ENCODE measurements around the gene HOXB2. TPM values are rescaled to one million over a fixed set of nuclear protein-coding genes. Genes with fewer than 3 reads are reported as not detected.

HOXB2 gene
- total RNA-seq, 1 experiment from 2014 or later: not detected

GRCh38 chr17:48588528-48588927, 43.6 kb upstream of the HOXB2 start:
- Mint-ChIP-seq H3K9me3 (peaks cover 7 to 14% of the 10 kb centered on the region in 2 experiments; a peak in 3 of 5 replicates), H3K27ac (no peak overlapping the region), H3K4me3 (no peak overlapping the region), H3K36me3 (ENCODE audit: insufficient read depth in 1 of 3, low read depth in 3 of 3) (no peaks in the 10 kb centered on the region; a peak in 1 of 7 replicates), H3K27me3 (ENCODE audit: low read depth) (peaks cover 100% of the 10 kb centered on the region), H3K4me1 (peaks cover 13 to 27% of the 10 kb centered on the region in 2 experiments)
- no CpG with 5 or more reads among the region's 2 CpGs for WGBS (ENCODE audit: extremely low coverage, insufficient read length, low lambda C conversion rate)
- Histone ChIP-seq H3K4me2 (ENCODE audit: insufficient read depth, insufficient read length, low read length) (no peak overlapping the region), H4K91ac (ENCODE audit: insufficient read length, low read depth, low read length) (no peak overlapping the region), H3K23me2 (ENCODE audit: insufficient read length, low read depth, low read length, poor library complexity, severe bottlenecking) (peaks cover 3% of the 10 kb centered on the region), H2BK5ac (ENCODE audit: insufficient read length, low read length) (no peak overlapping the region), H2BK20ac (ENCODE audit: low read depth, low read length, poor library complexity, severe bottlenecking) (no peak overlapping the region), H3K27ac (ENCODE audit: insufficient read length, low read depth, low read length) (no peak overlapping the region), H3K18ac (ENCODE audit: insufficient read length, low read depth, low read length) (no peak overlapping the region), H3K79me1 (ENCODE audit: insufficient read depth, low read depth, low read length, poor library complexity, severe bottlenecking) (no peaks in the 10 kb centered on the region), H2BK120ac (ENCODE audit: low read depth, low read length, poor library complexity, severe bottlenecking) (no peak overlapping the region), H3K23ac (ENCODE audit: insufficient read length, low read depth, low read length) (no peak overlapping the region), H2AK5ac (ENCODE audit: insufficient read length, low read length) (no peak overlapping the region), H3K9ac (ENCODE audit: extremely low read depth, insufficient read length, low read length) (no peak overlapping the region), H3K4ac (ENCODE audit: low read depth, low read length) (no peak overlapping the region), H2BK12ac (ENCODE audit: insufficient read length, low read depth, low read length) (no peak overlapping the region), H3K4me1 (ENCODE audit: insufficient read depth, low read length) (no peaks in the 10 kb centered on the region), H2BK15ac (ENCODE audit: low read depth, low read length) (no peak overlapping the region), H3K56ac (ENCODE audit: insufficient read length, low read depth, low read length) (no peak overlapping the region), H3K14ac (ENCODE audit: insufficient read depth, low read length) (no peak overlapping the region), H3K9me3 (ENCODE audit: control insufficient read depth, low read depth, low read length) (no peaks in the 10 kb centered on the region), H4K5ac (ENCODE audit: insufficient read length, low read depth, low read length) (no peak overlapping the region), H4K20me1 (ENCODE audit: control insufficient read depth, insufficient read depth, insufficient read length) (no peaks in the 10 kb centered on the region), H3K27me3 (ENCODE audit: insufficient read depth, low read length) (peaks cover 100% of the 10 kb centered on the region), H2AFZ (ENCODE audit: low read length) (no peak overlapping the region), H3K79me2 (ENCODE audit: insufficient read depth, low read length) (no peaks in the 10 kb centered on the region), H4K8ac (replicated peaks; ENCODE audit: insufficient read length, low read depth, low read length) (no peak overlapping the region), H3T11ph (ENCODE audit: low read length) (no peak overlapping the region)
- no peak for DNase-seq
- no peak for TF ChIP-seq CTCF (conservative IDR thresholded peaks at IDR 0.05)
